GM04503 (cell line): ENCODE results near the gene BACE1.
A peak's percentile ranks its signal among the peaks of the same experiment; 100 is the strongest.
"Not testable (repeated sequence)": the region's sequence is repeated elsewhere in the genome, so short reads cannot be mapped to it uniquely, and the experiment has no call there.

Experiments used
- DNase-seq: peaks from one replicate; pipeline ENCODE4 v3.0.0-alpha.2; 2012; ENCODE audit warnings: low read depth

BACE1 gene

GRCh38 chr11:117316197-117316961 lies at the start of gene BACE1:
BACE1 (minus strand) TSS chr11:117316256; CDS start chr11:117315795, 461 bp downstream.
- peak; percentile 39 for DNase-seq

GRCh38 chr11:117361432-117361831 lies 45.4 kb upstream of the BACE1 start:
- no peak for DNase-seq

- no peak for DNase-seq
These were observed 40.3 kb upstream of the BACE1 start for GRCh38 chr11:117356126-117356890.

GRCh38 chr11:117354550-117354949 lies 38.5 kb upstream of the BACE1 start:
- DNase-seq, result no peak

GRCh38 chr11:117345039-117345438 lies 29.0 kb upstream of the BACE1 start:
- DNase-seq, result no peak

- no peak for DNase-seq
These were observed 21.0 kb upstream of the BACE1 start for GRCh38 chr11:117337076-117337475.

- no peak for DNase-seq
These were observed 19.3 kb upstream of the BACE1 start for GRCh38 chr11:117335399-117335798.

GRCh38 chr11:117334896-117335295 lies 18.8 kb upstream of the BACE1 start:
- DNase-seq, result no peak

- no peak for DNase-seq
These were observed 17.9 kb upstream of the BACE1 start for GRCh38 chr11:117333917-117334316.

- DNase-seq, result no peak
These were observed 16.8 kb upstream of the BACE1 start for GRCh38 chr11:117332843-117333242.

- DNase-seq, result no peak
These were observed 12.4 kb upstream of the BACE1 start for GRCh38 chr11:117328375-117329010.

- DNase-seq, result peak; percentile 85
These were observed 11.7 kb upstream of the BACE1 start, which contains the start of gene CEP164 for GRCh38 chr11:117327567-117328374. CEP164 (plus strand) TSS chr11:117327854; CDS start chr11:117338587, 10,733 bp downstream.

GRCh38 chr11:117327255-117327566 lies 11.2 kb upstream of the BACE1 start:
- not testable (repeated sequence) for DNase-seq

- DNase-seq, result peak; percentile 73
These were observed 3.3 kb upstream of the BACE1 start for GRCh38 chr11:117319214-117319840.

GRCh38 chr11:117318738-117319137 lies 2.7 kb upstream of the BACE1 start:
- DNase-seq, result no peak

GRCh38 chr11:117315285-117316196 lies 515 bp downstream of the BACE1 start:
- DNase-seq, result no peak

- DNase-seq, result no peak
These were observed 1.2 kb downstream of the BACE1 start for GRCh38 chr11:117314840-117315239.

GRCh38 chr11:117313828-117314768 lies 2.0 kb downstream of the BACE1 start:
- no peak for DNase-seq

GRCh38 chr11:117313091-117313490 lies 3.0 kb downstream of the BACE1 start:
- DNase-seq, result no peak
